HEK293 (cell line): ENCODE results near the gene SRRM1.

ENCODE experiments used
- GFI1B ChIP-seq: fragments of 450-650 bp; formaldehyde crosslinking; IDR thresholded peaks from 2 replicates; pipeline ENCODE4 v1.5.1; 2016; ENCODE audit warnings: missing biosample characterization, missing genetic modification characterization
- GLIS1 ChIP-seq: fragments of 450-650 bp; formaldehyde crosslinking; IDR thresholded peaks from 2 replicates; pipeline ENCODE4 v1.5.1; 2016; ENCODE audit warnings: missing biosample characterization, missing genetic modification characterization
- GLIS2 ChIP-seq: fragments of 450-650 bp; formaldehyde crosslinking; IDR thresholded peaks from 2 replicates; pipeline ENCODE4 v1.5.1; 2016; ENCODE audit warnings: missing biosample characterization, missing genetic modification characterization
- HOXA7 ChIP-seq: sonication (generic); formaldehyde crosslinking; IDR thresholded peaks from 2 replicates; pipeline ENCODE4 v1.8.1; 2022; ENCODE audit warnings: missing genetic modification reagents, borderline replicate concordance
- MYNN ChIP-seq: fragments of 450-650 bp; formaldehyde crosslinking; IDR thresholded peaks from 2 replicates; pipeline ENCODE4 v1.5.1; 2016; ENCODE audit warnings: missing biosample characterization, missing genetic modification characterization, borderline replicate concordance
- SALL2 ChIP-seq: fragments of 450-650 bp; formaldehyde crosslinking; IDR thresholded peaks from 2 replicates; pipeline ENCODE4 v1.5.0; 2017; ENCODE audit warnings: missing biosample characterization, mild to moderate bottlenecking, missing genetic modification characterization, borderline replicate concordance
- ZBTB1 ChIP-seq: fragments of 450-650 bp; formaldehyde crosslinking; IDR thresholded peaks from 2 replicates; pipeline ENCODE4 v1.5.1; 2016; ENCODE audit warnings: missing biosample characterization, missing genetic modification characterization
- ZBTB21 ChIP-seq: fragments of 450-650 bp; formaldehyde crosslinking; IDR thresholded peaks from 2 replicates; pipeline ENCODE4 v1.5.1; 2017; ENCODE audit warnings: missing biosample characterization, missing genetic modification characterization
- ZBTB8A ChIP-seq: fragments of 450-650 bp; formaldehyde crosslinking; IDR thresholded peaks from 2 replicates; pipeline ENCODE4 v1.5.1; 2016; ENCODE audit warnings: missing biosample characterization, missing genetic modification characterization
- ZIC2 ChIP-seq: fragments of 450-650 bp; formaldehyde crosslinking; IDR thresholded peaks from 2 replicates; pipeline ENCODE4 v1.5.1; 2016; ENCODE audit warnings: missing biosample characterization, missing genetic modification characterization
- ZNF16 ChIP-seq: fragments of 450-650 bp; formaldehyde crosslinking; IDR thresholded peaks from 2 replicates; pipeline ENCODE4 v1.5.1; 2016; ENCODE audit warnings: low read depth, missing biosample characterization, missing genetic modification characterization
- ZNF239 ChIP-seq: fragments of 450-650 bp; formaldehyde crosslinking; IDR thresholded peaks from 2 replicates; pipeline ENCODE4 v1.5.1; 2016; ENCODE audit warnings: missing biosample characterization, missing genetic modification characterization
- ZNF426 ChIP-seq: fragments of 450-650 bp; formaldehyde crosslinking; IDR thresholded peaks from 2 replicates; pipeline ENCODE4 v1.5.1; 2017; ENCODE audit warnings: missing biosample characterization, missing genetic modification characterization, mild to moderate bottlenecking, inconsistent platforms, moderate library complexity
- ZNF473 ChIP-seq: fragments of 450-650 bp; formaldehyde crosslinking; IDR thresholded peaks from 2 replicates; pipeline ENCODE4 v1.5.1; 2017; ENCODE audit warnings: missing biosample characterization, missing genetic modification characterization
- ZNF48 ChIP-seq: fragments of 450-650 bp; formaldehyde crosslinking; IDR thresholded peaks from 2 replicates; pipeline ENCODE4 v1.5.1; 2016; ENCODE audit warnings: missing biosample characterization, missing genetic modification characterization
- ZNF529 ChIP-seq: fragments of 450-650 bp; formaldehyde crosslinking; IDR thresholded peaks from 2 replicates; pipeline ENCODE4 v1.5.1; 2017; ENCODE audit warnings: missing genetic modification characterization, missing biosample characterization; ENCODE audit not compliant: insufficient replicate concordance
- ZNF548 ChIP-seq: fragments of 450-650 bp; formaldehyde crosslinking; IDR thresholded peaks from 2 replicates; pipeline ENCODE4 v1.5.1; 2016; ENCODE audit warnings: missing biosample characterization, missing genetic modification characterization
- ZNF558 ChIP-seq: fragments of 450-650 bp; formaldehyde crosslinking; IDR thresholded peaks from 2 replicates; pipeline ENCODE4 v1.5.1; 2016; ENCODE audit warnings: missing biosample characterization, missing genetic modification characterization
- ZNF560 ChIP-seq: fragments of 450-650 bp; formaldehyde crosslinking; IDR thresholded peaks from 2 replicates; pipeline ENCODE4 v1.5.1; 2017; ENCODE audit warnings: missing biosample characterization, missing genetic modification characterization, borderline replicate concordance
- ZNF76 ChIP-seq: fragments of 450-650 bp; formaldehyde crosslinking; IDR thresholded peaks from 2 replicates; pipeline ENCODE4; 2016; ENCODE audit warnings: low read depth, missing biosample characterization, missing genetic modification characterization, borderline replicate concordance
- ZNF843 ChIP-seq: fragments of 450-650 bp; formaldehyde crosslinking; IDR thresholded peaks from 2 replicates; pipeline ENCODE4 v1.5.1; 2016; ENCODE audit warnings: missing biosample characterization, missing genetic modification characterization
- ZXDB ChIP-seq: fragments of 450-650 bp; formaldehyde crosslinking; IDR thresholded peaks from 2 replicates; pipeline ENCODE4 v1.5.1; 2016; ENCODE audit warnings: missing biosample characterization, missing genetic modification characterization
- TF ChIP-seq, protein P1 (sequence below): sonication (generic); formaldehyde crosslinking; IDR thresholded peaks from 2 replicates; pipeline ENCODE4 v1.8.1; 2022; ENCODE audit warnings: mild to moderate bottlenecking, moderate library complexity, missing genetic modification reagents
- TF ChIP-seq, protein P2 (sequence below): fragments of 450-650 bp; formaldehyde crosslinking; IDR thresholded peaks from 2 replicates; pipeline ENCODE4 v1.5.1; 2017; ENCODE audit warnings: missing biosample characterization, missing genetic modification characterization
- TF ChIP-seq, protein P3 (sequence below): fragments of 450-650 bp; formaldehyde crosslinking; IDR thresholded peaks from 2 replicates; pipeline ENCODE4 v1.5.1; 2016; ENCODE audit warnings: missing biosample characterization, missing genetic modification characterization
- TF ChIP-seq, protein P4 (sequence below): fragments of 450-650 bp; formaldehyde crosslinking; IDR thresholded peaks from 2 replicates; pipeline ENCODE4 v1.5.1; 2016; ENCODE audit warnings: missing biosample characterization, missing genetic modification characterization
- TF ChIP-seq, protein P5 (sequence below): fragments of 450-650 bp; formaldehyde crosslinking; IDR thresholded peaks from 2 replicates; pipeline ENCODE4 v1.5.1; 2016; ENCODE audit warnings: missing biosample characterization, missing genetic modification characterization
- TF ChIP-seq, protein P6 (sequence below): fragments of 450-650 bp; formaldehyde crosslinking; IDR thresholded peaks from 2 replicates; pipeline ENCODE4 v1.5.1; 2016; ENCODE audit warnings: missing biosample characterization, missing genetic modification characterization

The SRRM1 gene

DNA sequence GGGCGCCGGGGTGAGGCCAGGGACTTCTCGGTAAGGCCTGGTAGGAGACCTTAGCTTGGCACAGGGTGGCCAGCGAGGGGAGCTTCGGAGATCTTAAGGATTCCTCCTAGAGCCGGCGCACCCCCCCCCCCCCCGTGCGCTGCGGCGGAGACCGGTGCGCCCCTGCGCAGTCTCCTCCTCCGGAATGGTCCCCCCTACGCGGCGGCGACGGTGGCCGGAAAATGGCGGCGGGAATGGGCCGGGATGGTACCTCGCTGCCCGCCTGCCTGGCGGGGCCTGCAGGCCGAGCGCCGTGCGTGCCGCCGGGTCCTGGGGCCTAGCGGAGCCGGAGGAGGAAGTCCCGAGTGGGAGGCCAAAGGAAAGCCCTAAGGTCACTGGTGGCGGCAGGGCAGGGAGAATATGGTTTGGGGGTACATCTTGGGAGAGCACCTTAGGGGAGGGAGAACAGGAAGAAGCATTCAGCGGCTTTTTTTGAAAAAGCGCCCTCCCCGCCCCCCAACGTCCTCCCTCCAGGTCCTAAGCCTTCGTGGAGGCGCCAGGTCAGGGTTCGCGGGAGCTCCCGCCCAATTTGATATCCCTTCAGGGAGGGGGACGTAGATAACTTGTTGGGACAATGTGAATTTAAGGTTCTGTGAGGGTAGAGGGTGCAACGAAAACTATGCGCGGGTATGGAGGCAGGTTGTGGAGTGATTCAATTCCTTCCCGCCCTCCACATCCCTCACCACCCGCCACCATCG is 429 bp downstream of the SRRM1 start (continued):
- TF ChIP-seq, protein P1, sequence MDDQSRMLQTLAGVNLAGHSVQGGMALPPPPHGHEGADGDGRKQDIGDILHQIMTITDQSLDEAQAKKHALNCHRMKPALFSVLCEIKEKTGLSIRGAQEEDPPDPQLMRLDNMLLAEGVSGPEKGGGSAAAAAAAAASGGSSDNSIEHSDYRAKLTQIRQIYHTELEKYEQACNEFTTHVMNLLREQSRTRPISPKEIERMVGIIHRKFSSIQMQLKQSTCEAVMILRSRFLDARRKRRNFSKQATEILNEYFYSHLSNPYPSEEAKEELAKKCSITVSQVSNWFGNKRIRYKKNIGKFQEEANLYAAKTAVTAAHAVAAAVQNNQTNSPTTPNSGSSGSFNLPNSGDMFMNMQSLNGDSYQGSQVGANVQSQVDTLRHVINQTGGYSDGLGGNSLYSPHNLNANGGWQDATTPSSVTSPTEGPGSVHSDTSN (CRISPR knock-in tag): 0 out of 2 replicates have a peak, but pooled peaks have one; percentile 49
- TF ChIP-seq ZBTB21 (tag by site-specific recombination): no peak
- TF ChIP-seq ZNF558 (tag by site-specific recombination): no peak
- TF ChIP-seq ZNF239 (tag by site-specific recombination): no peak
- no peak for TF ChIP-seq ZNF529
- TF ChIP-seq ZBTB8A (tag by site-specific recombination): peak; percentile 56
- no peak for TF ChIP-seq ZNF48 (tag by site-specific recombination)
- TF ChIP-seq ZNF843: no peak
- TF ChIP-seq ZBTB1 (tag by site-specific recombination): no peak
- no peak for TF ChIP-seq ZNF16 (tag by site-specific recombination)
- no peak for TF ChIP-seq SALL2 (tag by site-specific recombination)
- TF ChIP-seq, protein P2, sequence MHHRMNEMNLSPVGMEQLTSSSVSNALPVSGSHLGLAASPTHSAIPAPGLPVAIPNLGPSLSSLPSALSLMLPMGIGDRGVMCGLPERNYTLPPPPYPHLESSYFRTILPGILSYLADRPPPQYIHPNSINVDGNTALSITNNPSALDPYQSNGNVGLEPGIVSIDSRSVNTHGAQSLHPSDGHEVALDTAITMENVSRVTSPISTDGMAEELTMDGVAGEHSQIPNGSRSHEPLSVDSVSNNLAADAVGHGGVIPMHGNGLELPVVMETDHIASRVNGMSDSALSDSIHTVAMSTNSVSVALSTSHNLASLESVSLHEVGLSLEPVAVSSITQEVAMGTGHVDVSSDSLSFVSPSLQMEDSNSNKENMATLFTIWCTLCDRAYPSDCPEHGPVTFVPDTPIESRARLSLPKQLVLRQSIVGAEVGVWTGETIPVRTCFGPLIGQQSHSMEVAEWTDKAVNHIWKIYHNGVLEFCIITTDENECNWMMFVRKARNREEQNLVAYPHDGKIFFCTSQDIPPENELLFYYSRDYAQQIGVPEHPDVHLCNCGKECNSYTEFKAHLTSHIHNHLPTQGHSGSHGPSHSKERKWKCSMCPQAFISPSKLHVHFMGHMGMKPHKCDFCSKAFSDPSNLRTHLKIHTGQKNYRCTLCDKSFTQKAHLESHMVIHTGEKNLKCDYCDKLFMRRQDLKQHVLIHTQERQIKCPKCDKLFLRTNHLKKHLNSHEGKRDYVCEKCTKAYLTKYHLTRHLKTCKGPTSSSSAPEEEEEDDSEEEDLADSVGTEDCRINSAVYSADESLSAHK (tag by site-specific recombination): no peak
- TF ChIP-seq HOXA7 (CRISPR knock-in tag): no peak
- TF ChIP-seq ZNF426 (tag by site-specific recombination): no peak
- TF ChIP-seq, protein P3, sequence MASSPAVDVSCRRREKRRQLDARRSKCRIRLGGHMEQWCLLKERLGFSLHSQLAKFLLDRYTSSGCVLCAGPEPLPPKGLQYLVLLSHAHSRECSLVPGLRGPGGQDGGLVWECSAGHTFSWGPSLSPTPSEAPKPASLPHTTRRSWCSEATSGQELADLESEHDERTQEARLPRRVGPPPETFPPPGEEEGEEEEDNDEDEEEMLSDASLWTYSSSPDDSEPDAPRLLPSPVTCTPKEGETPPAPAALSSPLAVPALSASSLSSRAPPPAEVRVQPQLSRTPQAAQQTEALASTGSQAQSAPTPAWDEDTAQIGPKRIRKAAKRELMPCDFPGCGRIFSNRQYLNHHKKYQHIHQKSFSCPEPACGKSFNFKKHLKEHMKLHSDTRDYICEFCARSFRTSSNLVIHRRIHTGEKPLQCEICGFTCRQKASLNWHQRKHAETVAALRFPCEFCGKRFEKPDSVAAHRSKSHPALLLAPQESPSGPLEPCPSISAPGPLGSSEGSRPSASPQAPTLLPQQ (tag by site-specific recombination): no peak; the same call in 1 of the 2 replicates
- TF ChIP-seq MYNN (tag by site-specific recombination): no peak
- TF ChIP-seq GLIS1: no peak
- TF ChIP-seq ZNF560 (tag by site-specific recombination): no peak
- TF ChIP-seq, protein P4, sequence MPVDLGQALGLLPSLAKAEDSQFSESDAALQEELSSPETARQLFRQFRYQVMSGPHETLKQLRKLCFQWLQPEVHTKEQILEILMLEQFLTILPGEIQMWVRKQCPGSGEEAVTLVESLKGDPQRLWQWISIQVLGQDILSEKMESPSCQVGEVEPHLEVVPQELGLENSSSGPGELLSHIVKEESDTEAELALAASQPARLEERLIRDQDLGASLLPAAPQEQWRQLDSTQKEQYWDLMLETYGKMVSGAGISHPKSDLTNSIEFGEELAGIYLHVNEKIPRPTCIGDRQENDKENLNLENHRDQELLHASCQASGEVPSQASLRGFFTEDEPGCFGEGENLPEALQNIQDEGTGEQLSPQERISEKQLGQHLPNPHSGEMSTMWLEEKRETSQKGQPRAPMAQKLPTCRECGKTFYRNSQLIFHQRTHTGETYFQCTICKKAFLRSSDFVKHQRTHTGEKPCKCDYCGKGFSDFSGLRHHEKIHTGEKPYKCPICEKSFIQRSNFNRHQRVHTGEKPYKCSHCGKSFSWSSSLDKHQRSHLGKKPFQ: no peak
- TF ChIP-seq, protein P5, sequence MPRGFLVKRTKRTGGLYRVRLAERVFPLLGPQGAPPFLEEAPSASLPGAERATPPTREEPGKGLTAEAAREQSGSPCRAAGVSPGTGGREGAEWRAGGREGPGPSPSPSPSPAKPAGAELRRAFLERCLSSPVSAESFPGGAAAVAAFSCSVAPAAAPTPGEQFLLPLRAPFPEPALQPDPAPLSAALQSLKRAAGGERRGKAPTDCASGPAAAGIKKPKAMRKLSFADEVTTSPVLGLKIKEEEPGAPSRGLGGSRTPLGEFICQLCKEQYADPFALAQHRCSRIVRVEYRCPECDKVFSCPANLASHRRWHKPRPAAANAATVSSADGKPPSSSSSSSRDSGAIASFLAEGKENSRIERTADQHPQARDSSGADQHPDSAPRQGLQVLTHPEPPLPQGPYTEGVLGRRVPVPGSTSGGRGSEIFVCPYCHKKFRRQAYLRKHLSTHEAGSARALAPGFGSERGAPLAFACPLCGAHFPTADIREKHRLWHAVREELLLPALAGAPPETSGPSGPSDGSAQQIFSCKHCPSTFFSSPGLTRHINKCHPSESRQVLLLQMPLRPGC (tag by site-specific recombination): no peak
- no peak for TF ChIP-seq ZNF548 (tag by site-specific recombination)
- no peak; the same call in none of the 2 replicates for TF ChIP-seq ZXDB
- no peak for TF ChIP-seq ZNF473
- peak; percentile 44 for TF ChIP-seq GLIS2
- TF ChIP-seq GFI1B (tag by site-specific recombination): no peak
- TF ChIP-seq, protein P6, sequence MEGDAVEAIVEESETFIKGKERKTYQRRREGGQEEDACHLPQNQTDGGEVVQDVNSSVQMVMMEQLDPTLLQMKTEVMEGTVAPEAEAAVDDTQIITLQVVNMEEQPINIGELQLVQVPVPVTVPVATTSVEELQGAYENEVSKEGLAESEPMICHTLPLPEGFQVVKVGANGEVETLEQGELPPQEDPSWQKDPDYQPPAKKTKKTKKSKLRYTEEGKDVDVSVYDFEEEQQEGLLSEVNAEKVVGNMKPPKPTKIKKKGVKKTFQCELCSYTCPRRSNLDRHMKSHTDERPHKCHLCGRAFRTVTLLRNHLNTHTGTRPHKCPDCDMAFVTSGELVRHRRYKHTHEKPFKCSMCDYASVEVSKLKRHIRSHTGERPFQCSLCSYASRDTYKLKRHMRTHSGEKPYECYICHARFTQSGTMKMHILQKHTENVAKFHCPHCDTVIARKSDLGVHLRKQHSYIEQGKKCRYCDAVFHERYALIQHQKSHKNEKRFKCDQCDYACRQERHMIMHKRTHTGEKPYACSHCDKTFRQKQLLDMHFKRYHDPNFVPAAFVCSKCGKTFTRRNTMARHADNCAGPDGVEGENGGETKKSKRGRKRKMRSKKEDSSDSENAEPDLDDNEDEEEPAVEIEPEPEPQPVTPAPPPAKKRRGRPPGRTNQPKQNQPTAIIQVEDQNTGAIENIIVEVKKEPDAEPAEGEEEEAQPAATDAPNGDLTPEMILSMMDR: no peak
- TF ChIP-seq ZIC2 (tag by site-specific recombination): no peak
- no peak for TF ChIP-seq ZNF76 (tag by site-specific recombination)
